NK-92 treated with Interleukin-12 subunit alpha and Interleukin-12 subunit beta, amount 100 ng/mL, for 24 hours (cell line): ENCODE results near the gene PCDHB8.
"Not testable (repeated sequence)": the region's sequence is repeated elsewhere in the genome, so short reads cannot be mapped to it uniquely, and the experiment has no call there.

ENCODE experiments used
- DNase-seq: peaks from one replicate; lab custom pipeline; 2025; lab: John Stamatoyannopoulos, UW

PCDHB8 gene

GRCh38 chr5:141177577-141178191, at the start of gene PCDHB8:
PCDHB8 (plus strand) TSS chr5:141177790; CDS start chr5:141178035, 245 bp downstream.
- DNase-seq = not testable (repeated sequence)

- DNase-seq = no peak
Observed at GRCh38 chr5:141135030-141135717, 42.4 kb upstream of the PCDHB8 start, which contains the start of gene PCDHB5. PCDHB5 (plus strand) TSS chr5:141135206; CDS start chr5:141135435, 229 bp downstream.

- no peak for DNase-seq
Observed at GRCh38 chr5:141135718-141136266, 41.8 kb upstream of the PCDHB8 start.

GRCh38 chr5:141137346-141137745, 40.2 kb upstream of the PCDHB8 start:
- DNase-seq = not testable (repeated sequence)

GRCh38 chr5:141149812-141150211, 27.8 kb upstream of the PCDHB8 start, which contains the start of gene PCDHB6:
PCDHB6 (plus strand) TSS chr5:141150057; CDS start chr5:141150258, 201 bp downstream.
- no peak for DNase-seq

GRCh38 chr5:141150224-141150992, 27.2 kb upstream of the PCDHB8 start:
- no peak for DNase-seq

- DNase-seq = no peak
Observed at GRCh38 chr5:141150993-141151325, 26.6 kb upstream of the PCDHB8 start.

GRCh38 chr5:141151632-141152031, 26.0 kb upstream of the PCDHB8 start:
- not testable (repeated sequence) for DNase-seq

- not testable (repeated sequence) for DNase-seq
Observed at GRCh38 chr5:141152096-141152495, 25.5 kb upstream of the PCDHB8 start.

- DNase-seq = no peak
Observed at GRCh38 chr5:141155540-141156374, 21.8 kb upstream of the PCDHB8 start.

GRCh38 chr5:141157356-141157755, 20.2 kb upstream of the PCDHB8 start:
- not testable (repeated sequence) for DNase-seq

GRCh38 chr5:141157901-141158300, 19.7 kb upstream of the PCDHB8 start:
- not testable (repeated sequence) for DNase-seq

GRCh38 chr5:141172381-141173204, 5.0 kb upstream of the PCDHB8 start, which contains the start of gene PCDHB7:
PCDHB7 (plus strand) TSS chr5:141172644; CDS start chr5:141172836, 192 bp downstream.
- DNase-seq = no peak

GRCh38 chr5:141174291-141175104, 3.1 kb upstream of the PCDHB8 start:
- not testable (repeated sequence) for DNase-seq

- DNase-seq = no peak
Observed at GRCh38 chr5:141175933-141176332, 1.7 kb upstream of the PCDHB8 start.

GRCh38 chr5:141179371-141179770, 1.8 kb downstream of the PCDHB8 start:
- not testable (repeated sequence) for DNase-seq

- not testable (repeated sequence) for DNase-seq
Observed at GRCh38 chr5:141179876-141180275, 2.3 kb downstream of the PCDHB8 start.

GRCh38 chr5:141180313-141180712, 2.7 kb downstream of the PCDHB8 start:
- no peak for DNase-seq

GRCh38 chr5:141182248-141182647, 4.7 kb downstream of the PCDHB8 start, which contains the start of gene PCDHB16:
PCDHB16 (plus strand) TSS chr5:141182387; CDS start chr5:141182560, 173 bp downstream.
- DNase-seq = no peak
